ENCODE measurements around the gene TAS2R38. TPM values are rescaled to one million over a fixed set of nuclear protein-coding genes. Genes with fewer than 3 reads are reported as not detected.

TAS2R38 gene
- total and polyA plus RNA-seq, 2 donors: not detected

Other genes with a start within 250 kb of the TAS2R38 start
- gene SSBP1, start 235.4 kb downstream of the TAS2R38 start, total RNA-seq: 124 TPM
- gene SSBP1, start 235.4 kb downstream of the TAS2R38 start, polyA plus RNA-seq: 137 TPM
- 7.5 TPM for gene TAS2R3, start 209.7 kb downstream of the TAS2R38 start, total RNA-seq
- gene TAS2R3, start 209.7 kb downstream of the TAS2R38 start, polyA plus RNA-seq: not detected
- 8.1 TPM for gene TAS2R4, start 197.1 kb downstream of the TAS2R38 start, total RNA-seq
- gene TAS2R4, start 197.1 kb downstream of the TAS2R38 start, polyA plus RNA-seq: 0.13 TPM
- 6.5 TPM for gene TAS2R5, start 183.6 kb downstream of the TAS2R38 start, total RNA-seq
- 0.87 TPM for gene TAS2R5, start 183.6 kb downstream of the TAS2R38 start, polyA plus RNA-seq
- gene PRSS37, start 132.3 kb downstream of the TAS2R38 start, total RNA-seq: not detected
- not detected for gene PRSS37, start 132.3 kb downstream of the TAS2R38 start, polyA plus RNA-seq
- 0.63 TPM for gene OR9A4, start 57.4 kb downstream of the TAS2R38 start, total RNA-seq
- not detected for gene OR9A4, start 57.4 kb downstream of the TAS2R38 start, polyA plus RNA-seq
- 0.16 TPM for gene CLEC5A, start 26.8 kb downstream of the TAS2R38 start, total RNA-seq
- gene CLEC5A, start 26.8 kb downstream of the TAS2R38 start, polyA plus RNA-seq: 0.38 TPM
- 0.90 TPM for gene MGAM, start 22.1 kb upstream of the TAS2R38 start, total RNA-seq
- gene MGAM, start 22.1 kb upstream of the TAS2R38 start, polyA plus RNA-seq: 0.16 TPM
- gene MGAM2, start 137.9 kb upstream of the TAS2R38 start, total RNA-seq: 0.05 TPM
- gene MGAM2, start 137.9 kb upstream of the TAS2R38 start, polyA plus RNA-seq: 0.03 TPM